H1 (cell line): Measurements from ENCODE around the gene PWP2. TPM values are rescaled to one million over a fixed set of nuclear protein-coding genes. Genes with fewer than 3 reads are reported as not detected.
"Not testable (repeated sequence)": the region's sequence is repeated elsewhere in the genome, so short reads cannot be mapped to it uniquely, and the experiment has no call there.

Experiments
- CTCF ChIA-PET: fragments of 300-600 bp; sonication (Branson Sonifier 250); formaldehyde crosslinking; loops from one replicate; lab custom pipeline; 2021; ENCODE audit not compliant: partially characterized antibody; lab: Charles Lee
- POLR2A ChIA-PET: fragments of 300-600 bp; sonication (Branson Sonifier 250); formaldehyde crosslinking; loops from one replicate; lab custom pipeline; 2021; ENCODE audit warnings: inconsistent platforms; ENCODE audit not compliant: partially characterized antibody; lab: Charles Lee
- DNase-seq, 2 experiments: peaks; one replicate each; pipeline versions ENCODE4 v3.0.0 to v3.0.0-alpha.2; 2010 to 2022; ENCODE audit warnings: low spot score in 2 of 2, low read depth in 1 of 2, mixed read lengths in 1 of 2
- FAIRE-seq: peaks from 2 replicates; lab custom pipeline; 2011; peaks lifted over from hg19 to GRCh38; lab: Jason Lieb, UNC
- H2AFZ ChIP-seq: 2 replicates; pipeline ENCODE4 v1.8.1; 2012; ENCODE audit warnings: low read length, inconsistent platforms
- H2AK5ac ChIP-seq: 2 replicates; pipeline ENCODE4 v1.6.1; 2013; ENCODE audit warnings: low read depth, low read length
- H2BK120ac ChIP-seq: replicated peaks from 2 replicates; pipeline ENCODE3; 2013; ENCODE audit warnings: low read depth, low read length, inconsistent platforms
- H2BK12ac ChIP-seq: 2 replicates; pipeline ENCODE4 v1.6.1; 2013; ENCODE audit warnings: low read depth, low read length
- H2BK15ac ChIP-seq: 2 replicates; pipeline ENCODE4 v1.6.1; 2013; ENCODE audit warnings: low read length
- H2BK20ac ChIP-seq: 2 replicates; pipeline ENCODE4 v1.6.1; 2013; ENCODE audit warnings: low read length
- H2BK5ac ChIP-seq: 2 replicates; pipeline ENCODE4 v1.6.1; 2013; ENCODE audit warnings: low read depth, low read length
- H3K14ac ChIP-seq: 2 replicates; pipeline ENCODE4 v1.6.1; 2013; ENCODE audit warnings: inconsistent platforms; ENCODE audit not compliant: insufficient read length
- H3K18ac ChIP-seq: 2 replicates; pipeline ENCODE4 v1.6.1; 2013; ENCODE audit warnings: low read length; ENCODE audit errors: extremely low read depth
- H3K23ac ChIP-seq: 2 replicates; pipeline ENCODE4 v1.6.1; 2013; ENCODE audit warnings: inconsistent platforms; ENCODE audit not compliant: insufficient read length
- H3K23me2 ChIP-seq: 2 replicates; pipeline ENCODE4 v1.6.1; 2013; ENCODE audit warnings: low read depth, low read length
- H3K27ac ChIP-seq: 2 replicates; pipeline ENCODE4 v1.6.1; 2011; ENCODE audit warnings: low read depth, low read length, inconsistent platforms
- H3K27me3 ChIP-seq, 4 experiments: replicated peaks in 1 of 4; 1 replicate in 1 of 4; 2 replicates in 3 of 4; pipeline versions ENCODE4 v1.6.1 to v1.8.1; 2011 to 2013; ENCODE audit warnings: low read length in 3 of 4, mild to moderate bottlenecking in 3 of 4, inconsistent platforms in 2 of 4, mixed read lengths in 2 of 4, moderate library complexity in 1 of 4; ENCODE audit not compliant: control insufficient read depth in 3 of 4, insufficient read depth in 3 of 4; ENCODE audit errors: extremely low read depth in 1 of 4
- H3K36me3 ChIP-seq, 4 experiments: 2 replicates each; pipeline versions ENCODE4 v1.6.1 to v1.8.1; 2011 to 2013; ENCODE audit warnings: mild to moderate bottlenecking in 4 of 4, low read length in 3 of 4, moderate library complexity in 2 of 4, control low read depth in 1 of 4, inconsistent platforms in 1 of 4; ENCODE audit not compliant: insufficient read depth in 4 of 4, control insufficient read depth in 2 of 4
- H3K4ac ChIP-seq: replicated peaks from 2 replicates; pipeline ENCODE3; 2013; ENCODE audit warnings: low read length, low read depth, mixed read lengths, inconsistent platforms; ENCODE audit not compliant: insufficient read length
- H3K4me1 ChIP-seq, 4 experiments: replicated peaks in 1 of 4; 1 replicate in 1 of 4; 2 replicates in 3 of 4; pipeline versions ENCODE4 v1.6.1 to v1.8.1; 2011 to 2013; ENCODE audit warnings: low read length in 3 of 4, inconsistent platforms in 2 of 4, mixed read lengths in 1 of 4; ENCODE audit not compliant: insufficient read depth in 4 of 4, control insufficient read depth in 3 of 4
- H3K4me2 ChIP-seq, 2 experiments: 2 replicates each; pipeline versions ENCODE4 v1.6.1 to v1.8.1; 2011 to 2013; ENCODE audit warnings: low read depth in 2 of 2, low read length in 2 of 2, control low read depth in 1 of 2, inconsistent platforms in 1 of 2, mild to moderate bottlenecking in 1 of 2; ENCODE audit not compliant: insufficient read depth in 1 of 2
- H3K4me3 ChIP-seq, 4 experiments: fragments of 200-600, 300-600 bp in 1 of 4; sonication (generic), shearing (Covaris generic), sonication (Bioruptor Twin) in 1 of 4; 2 replicates each; pipeline versions ENCODE4 v1.5.1 to v1.8.1; 2011 to 2016; ENCODE audit warnings: low read length in 4 of 4, low read depth in 3 of 4, control low read depth in 2 of 4, inconsistent platforms in 2 of 4, mild to moderate bottlenecking in 2 of 4, mixed read lengths in 1 of 4, moderate library complexity in 1 of 4; ENCODE audit not compliant: insufficient read depth in 2 of 4; ENCODE audit errors: extremely low read depth in 1 of 4
- H3K56ac ChIP-seq: replicated peaks from 2 replicates; pipeline ENCODE3; 2013; ENCODE audit warnings: low read depth, mild to moderate bottlenecking, mixed read lengths, low read length, inconsistent platforms; ENCODE audit not compliant: insufficient read length
- H3K79me1 ChIP-seq: 2 replicates; pipeline ENCODE4 v1.6.1; 2013; ENCODE audit warnings: low read depth, low read length, control low read depth
- H3K79me2 ChIP-seq, 2 experiments: 2 replicates each; pipeline versions ENCODE4 v1.6.1 to v1.8.1; 2012 to 2013; ENCODE audit warnings: low read length in 2 of 2, mild to moderate bottlenecking in 2 of 2, inconsistent platforms in 1 of 2; ENCODE audit not compliant: insufficient read depth in 2 of 2, control insufficient read depth in 1 of 2
- H3K9ac ChIP-seq, 4 experiments: replicated peaks in 1 of 4; 1 replicate in 1 of 4; 2 replicates in 3 of 4; pipeline versions ENCODE4 v1.6.1 to v1.8.1; 2011 to 2013; ENCODE audit warnings: low read depth in 3 of 4, low read length in 3 of 4, control low read depth in 2 of 4, mild to moderate bottlenecking in 2 of 4, moderate library complexity in 2 of 4, inconsistent platforms in 1 of 4; ENCODE audit errors: extremely low read depth in 1 of 4
- H3K9me3 ChIP-seq, 2 experiments: 2 replicates each; pipeline versions ENCODE4 v1.6.1 to v1.8.1; 2012 to 2013; ENCODE audit warnings: mild to moderate bottlenecking in 2 of 2, moderate library complexity in 2 of 2, control low read depth in 1 of 2, inconsistent platforms in 1 of 2, low read depth in 1 of 2, low read length in 1 of 2, mixed read lengths in 1 of 2; ENCODE audit not compliant: insufficient read depth in 2 of 2
- H4K20me1 ChIP-seq, 2 experiments: replicated peaks in 1 of 2; 2 replicates each; pipeline versions ENCODE3 to v1.8.1; 2011 to 2013; ENCODE audit warnings: inconsistent platforms in 2 of 2, low read length in 2 of 2, mild to moderate bottlenecking in 1 of 2; ENCODE audit not compliant: insufficient read depth in 2 of 2, control insufficient read depth in 1 of 2
- H4K5ac ChIP-seq: 2 replicates; pipeline ENCODE4 v1.6.1; 2013; ENCODE audit warnings: low read length, low read depth, mixed read lengths, inconsistent platforms; ENCODE audit not compliant: insufficient read length
- H4K8ac ChIP-seq: 2 replicates; pipeline ENCODE4 v1.8.0; 2013; ENCODE audit warnings: mild to moderate bottlenecking, moderate library complexity, low read length, inconsistent platforms; ENCODE audit not compliant: insufficient read depth; ENCODE audit errors: extremely low read depth
- H4K91ac ChIP-seq: replicated peaks from 2 replicates; pipeline ENCODE3; 2013; ENCODE audit warnings: low read length, mixed read lengths, inconsistent platforms; ENCODE audit not compliant: insufficient read length
- WGBS, 2 experiments: shearing (Covaris generic) in 1 of 2; methylation state at CpG; one replicate each; pipeline versions ENCODE4 v1.1.6 to v1.1.7; 2013 to 2015; ENCODE audit warnings: low lambda C conversion rate in 2 of 2, mixed read lengths in 2 of 2, inconsistent platforms in 1 of 2, low coverage in 1 of 2, missing lambda C conversion rate in 1 of 2; ENCODE audit not compliant: insufficient replicate concordance in 2 of 2, insufficient coverage in 1 of 2, insufficient read length in 1 of 2; ENCODE audit errors: extremely low coverage in 1 of 2, missing lambda C conversion rate in 1 of 2; 5-methylcytosine and 5-hydroxymethylcytosine counted together
- polyA plus RNA-seq, 7 experiments: library from polyadenylated mRNA; depleted of rRNA in 3 of 7; stranded (reverse) in 5 of 7; unstranded in 2 of 7; fragments of >200 nt in 5 of 7; fragments of 200-250 nt in 2 of 7; gene quantifications; 1 replicate in 5 of 7; 2 replicates in 1 of 7; 4 replicates in 1 of 7; pipeline versions ENCODE4 v1.2.1 to v1.2.3, GENCODE V29; 2011 to 2013; ENCODE audit warnings: missing spikeins in 2 of 7, mixed read lengths in 2 of 7
- total RNA-seq: library from RNA; stranded (reverse); fragmentation: NEBNext Ultra II Directional; extraction: Animal tissue kit (Norgen Biotek cat#: 25700); gene quantifications from 2 replicates; pipeline ENCODE4 v1.2.1, GENCODE V29; 2021

PWP2 gene
- total and polyA plus RNA-seq, 2 of the 8 experiments (the other 6 are each of a cell fraction or from before 2014, with no cell fraction given): 4.4 to 6.7 TPM

DNA sequence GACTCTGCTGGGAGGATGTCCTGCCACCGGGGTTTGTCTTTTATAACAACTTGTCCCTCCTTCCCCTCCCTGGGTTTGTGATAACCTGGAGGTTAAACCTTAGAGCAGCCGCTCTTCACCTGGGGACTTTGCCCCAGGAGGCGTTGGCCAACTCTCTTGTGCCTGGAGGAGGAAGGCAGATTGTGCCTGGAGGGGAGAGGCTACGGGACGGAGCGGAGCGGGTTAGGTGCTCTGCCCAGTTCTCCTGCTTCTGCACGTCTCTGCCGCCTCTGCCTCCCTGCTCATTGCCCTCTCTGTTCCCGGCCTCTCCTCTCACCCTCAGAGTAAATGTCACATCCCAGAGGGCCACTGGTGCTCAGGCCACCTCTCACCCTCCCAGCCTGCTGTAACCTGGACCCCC, 63.1 kb downstream of the PWP2 start:
- FAIRE-seq, H3K23ac ChIP-seq, H3K18ac ChIP-seq, H3K4me1 ChIP-seq, H2BK15ac ChIP-seq, H2BK20ac ChIP-seq, H3K4ac ChIP-seq, H3K4me2 ChIP-seq, H3K4me3 ChIP-seq, H4K5ac ChIP-seq, H4K8ac ChIP-seq, H2BK12ac ChIP-seq, H3K9me3 ChIP-seq, H3K56ac ChIP-seq, H2AFZ ChIP-seq, H3K36me3 ChIP-seq, H3K23me2 ChIP-seq, H3K27me3 ChIP-seq, H4K91ac ChIP-seq, H3K9ac ChIP-seq, H2AK5ac ChIP-seq, POLR2A ChIA-PET, H3K79me2 ChIP-seq, H3K27ac ChIP-seq, CTCF ChIA-PET, H4K20me1 ChIP-seq, H2BK120ac ChIP-seq, DNase-seq, H2BK5ac ChIP-seq, H3K14ac ChIP-seq, H3K79me1 ChIP-seq: not testable (repeated sequence)
- WGBS, 2 experiments: no CpG with 5 or more reads among the region's 10 CpGs

DNA sequence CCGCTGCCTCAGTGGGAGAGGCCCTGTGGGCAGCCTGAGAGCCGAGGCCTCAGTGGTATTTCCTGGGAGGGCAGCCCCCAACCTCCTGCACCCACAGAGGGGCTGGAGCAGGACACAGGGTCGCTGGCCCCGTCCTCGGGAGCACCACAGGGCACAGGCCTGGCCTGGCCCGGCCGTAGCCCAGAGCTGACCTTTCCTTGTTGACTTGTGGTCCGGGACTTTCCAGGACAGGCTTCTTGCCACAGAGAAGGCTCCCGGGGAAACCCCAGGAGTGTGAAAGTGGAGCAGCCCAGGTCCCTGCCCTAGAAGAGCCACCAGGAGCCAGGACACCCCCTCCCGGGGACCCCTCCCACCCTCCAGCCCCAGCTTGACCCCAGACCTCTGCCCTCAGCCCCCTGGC, 63.7 kb downstream of the PWP2 start:
- H2AFZ ChIP-seq, H2AK5ac ChIP-seq, FAIRE-seq, H4K20me1 ChIP-seq, H3K23me2 ChIP-seq, H2BK12ac ChIP-seq, H3K27me3 ChIP-seq, H2BK15ac ChIP-seq, H3K79me2 ChIP-seq, H3K27ac ChIP-seq, CTCF ChIA-PET, H2BK120ac ChIP-seq, H4K8ac ChIP-seq, POLR2A ChIA-PET, H4K5ac ChIP-seq, H3K14ac ChIP-seq, H3K18ac ChIP-seq, H3K79me1 ChIP-seq, H3K9ac ChIP-seq, H3K4me2 ChIP-seq, H2BK20ac ChIP-seq, H3K4me3 ChIP-seq, H3K23ac ChIP-seq, H3K4ac ChIP-seq, H2BK5ac ChIP-seq, H4K91ac ChIP-seq, H3K36me3 ChIP-seq, H3K4me1 ChIP-seq, H3K9me3 ChIP-seq, H3K56ac ChIP-seq: not testable (repeated sequence)
- DNase-seq: peak in 1 of 2 experiments; percentile 14
- WGBS, 2 experiments: 80% methylated on average over 2 of the region's 10 CpGs; no CpG with 5 or more reads in 1 of the 2 experiments
